ENCODE results near the gene ANKRD24.
"Not testable (repeated sequence)": the region's sequence is repeated elsewhere in the genome, so short reads cannot be mapped to it uniquely, and the experiment has no call there.

ANKRD24 gene

GRCh38 chr19:4157164-4157563 lies 25.3 kb upstream of the ANKRD24 start:
- TF ChIP-seq POLR2A (IDR thresholded peaks at IDR 0.05; ENCODE audit: low read length): no peak
- no peak for TF ChIP-seq GATA1 (IDR thresholded peaks at IDR 0.05; ENCODE audit: low read depth, low read length)

DNA sequence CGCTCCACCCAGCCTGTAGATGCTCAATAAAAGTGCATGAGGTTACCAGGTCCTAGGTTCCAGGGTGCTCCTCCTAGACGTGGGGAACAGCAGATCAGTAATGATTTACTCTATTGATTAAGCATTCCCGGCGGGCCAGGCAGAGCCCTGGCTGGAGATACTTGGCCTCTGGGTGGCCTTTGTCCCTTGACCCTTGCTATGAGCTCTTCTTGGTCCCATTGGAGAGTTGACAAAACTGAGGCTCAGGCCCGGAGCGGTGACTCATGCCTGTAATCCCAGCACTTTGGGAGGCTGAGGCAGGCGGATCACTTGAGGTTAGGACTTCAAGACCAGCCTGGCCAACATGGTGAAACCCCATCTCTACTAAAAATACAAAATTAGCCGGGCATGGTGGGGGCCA lies 24.5 kb upstream of the ANKRD24 start:
- not testable (repeated sequence) for DNase-seq

More at GRCh38 chr19:4157164-4157563, 25.3 kb upstream of the ANKRD24 start:
- DNase-seq: no peak

GRCh38 chr19:4161415-4162077 lies 20.9 kb upstream of the ANKRD24 start:
- DNase-seq: no peak
- no peak for TF ChIP-seq POLR2A (IDR thresholded peaks at IDR 0.05; ENCODE audit: low read length)
- no peak for TF ChIP-seq GATA1 (IDR thresholded peaks at IDR 0.05; ENCODE audit: low read depth, low read length)

DNA sequence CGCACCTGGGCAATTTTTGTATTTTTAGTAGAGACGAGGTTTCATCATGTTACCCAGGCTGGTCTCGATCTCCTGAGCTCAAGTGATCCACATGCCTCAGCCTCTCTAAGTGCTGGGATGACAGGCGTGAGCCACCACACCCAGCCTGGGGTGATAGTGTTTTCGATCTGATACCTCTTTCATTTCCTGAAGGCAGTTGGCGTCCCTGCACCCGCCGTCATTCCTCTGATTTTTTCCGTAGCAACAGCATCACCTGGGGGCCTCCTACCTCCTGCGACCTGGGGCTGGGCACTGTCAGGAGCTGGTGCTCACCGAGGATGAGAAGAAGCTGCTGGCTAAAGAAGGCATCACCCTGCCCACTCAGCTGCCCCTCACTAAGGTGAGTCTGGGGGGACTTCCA lies 18.2 kb upstream of the ANKRD24 start:
- DNase-seq: no peak
- TF ChIP-seq POLR2A (IDR thresholded peaks at IDR 0.05; ENCODE audit: low read length): no peak
- TF ChIP-seq GATA1 (IDR thresholded peaks at IDR 0.05; ENCODE audit: low read depth, low read length): no peak

DNA sequence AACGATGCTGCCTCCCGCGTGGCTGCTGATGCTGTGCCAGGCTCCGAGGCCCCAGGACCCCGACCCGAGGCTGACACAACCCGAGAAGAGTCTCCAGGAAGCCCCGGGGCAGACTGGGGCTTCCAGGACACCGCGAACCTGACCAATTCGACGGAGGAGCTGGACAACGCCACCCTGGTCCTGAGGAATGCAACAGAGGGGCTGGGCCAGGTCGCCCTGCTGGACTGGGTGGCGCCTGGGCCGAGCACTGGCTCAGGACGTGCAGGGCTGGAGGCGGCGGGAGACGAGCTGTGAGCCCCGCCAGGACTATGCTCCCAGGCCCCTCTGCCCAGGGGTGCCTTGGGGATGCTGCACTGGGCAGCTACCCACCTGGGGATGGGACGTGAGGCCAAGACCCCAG lies 10.8 kb upstream of the ANKRD24 start:
- no peak for DNase-seq
- TF ChIP-seq GATA1 (IDR thresholded peaks at IDR 0.05; ENCODE audit: low read depth, low read length) (no peak), POLR2A (IDR thresholded peaks at IDR 0.05; ENCODE audit: low read length) (no peak)

DNA sequence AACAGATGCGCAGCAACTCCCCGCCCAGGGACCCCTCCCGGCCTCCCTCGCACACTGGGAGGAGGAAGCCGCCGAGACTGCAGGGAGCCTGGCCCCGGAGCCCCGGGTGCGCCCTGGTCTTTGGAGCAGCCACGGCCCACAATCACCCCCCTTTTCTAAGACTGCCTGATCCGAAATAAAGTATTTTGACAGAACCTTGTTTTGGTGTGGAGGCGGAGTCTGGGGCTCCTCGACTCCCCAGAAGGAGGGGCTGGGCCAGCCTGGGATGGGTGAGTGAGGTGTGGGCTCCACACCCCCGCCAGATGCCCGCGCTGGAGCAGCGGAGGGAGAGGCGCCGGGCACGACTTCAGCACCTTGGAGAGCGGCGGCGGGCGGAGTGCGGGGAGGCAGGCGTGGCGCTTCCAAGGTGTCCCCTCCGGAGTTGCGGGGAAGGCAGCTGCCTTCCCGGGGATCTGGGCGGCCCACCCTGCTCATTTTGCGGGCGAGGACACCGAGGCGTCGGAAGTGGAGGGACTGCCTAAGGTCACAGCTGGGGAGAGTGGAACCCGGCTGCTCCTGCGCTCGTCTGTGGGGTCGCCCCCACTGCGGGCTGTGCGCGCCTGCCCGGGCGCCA lies 9.5 kb upstream of the ANKRD24 start:
- no peak for TF ChIP-seq GATA1 (IDR thresholded peaks at IDR 0.05; ENCODE audit: low read depth, low read length)
- TF ChIP-seq POLR2A (IDR thresholded peaks at IDR 0.05; ENCODE audit: low read length): no peak
- peak; percentile 63 to 74 for DNase-seq

DNA sequence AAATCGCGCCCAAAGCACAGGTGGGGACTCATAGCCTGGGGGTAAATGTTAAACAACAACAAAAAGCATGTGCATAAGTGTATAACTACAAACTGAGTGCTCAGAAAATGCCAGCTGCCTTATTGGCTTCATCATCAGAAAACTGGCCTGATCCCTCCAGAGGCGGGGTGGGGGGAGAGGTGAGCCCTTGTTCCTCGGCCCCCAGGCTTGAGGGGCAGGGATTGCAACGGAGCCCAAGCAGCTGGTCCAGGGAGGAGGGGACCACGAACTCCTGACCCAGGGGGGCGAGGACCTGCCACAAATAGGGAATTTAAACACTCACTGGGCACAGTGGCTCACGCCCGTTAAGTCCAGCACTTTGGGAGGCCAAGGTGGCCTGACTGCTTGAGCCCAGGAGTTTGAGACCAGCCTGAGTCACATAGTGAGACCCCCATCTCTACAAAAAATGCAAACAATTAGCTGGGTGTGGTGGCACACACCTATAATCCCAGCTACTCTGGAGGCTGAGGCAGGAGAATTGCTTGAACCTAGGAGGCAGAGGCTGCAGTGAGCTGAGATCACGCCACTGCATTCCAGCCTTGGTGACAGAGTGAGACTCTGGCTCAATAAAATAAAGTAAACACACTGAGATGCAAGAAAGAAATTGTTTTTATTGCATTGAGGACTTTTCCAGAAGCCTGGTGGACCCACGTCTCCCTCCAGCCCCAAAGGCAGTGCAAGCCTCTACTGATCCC lies 8.8 kb upstream of the ANKRD24 start:
- TF ChIP-seq GATA1 (IDR thresholded peaks at IDR 0.05; ENCODE audit: low read depth, low read length) (no peak), POLR2A (IDR thresholded peaks at IDR 0.05; ENCODE audit: low read length) (no peak)
- no peak for DNase-seq

DNA sequence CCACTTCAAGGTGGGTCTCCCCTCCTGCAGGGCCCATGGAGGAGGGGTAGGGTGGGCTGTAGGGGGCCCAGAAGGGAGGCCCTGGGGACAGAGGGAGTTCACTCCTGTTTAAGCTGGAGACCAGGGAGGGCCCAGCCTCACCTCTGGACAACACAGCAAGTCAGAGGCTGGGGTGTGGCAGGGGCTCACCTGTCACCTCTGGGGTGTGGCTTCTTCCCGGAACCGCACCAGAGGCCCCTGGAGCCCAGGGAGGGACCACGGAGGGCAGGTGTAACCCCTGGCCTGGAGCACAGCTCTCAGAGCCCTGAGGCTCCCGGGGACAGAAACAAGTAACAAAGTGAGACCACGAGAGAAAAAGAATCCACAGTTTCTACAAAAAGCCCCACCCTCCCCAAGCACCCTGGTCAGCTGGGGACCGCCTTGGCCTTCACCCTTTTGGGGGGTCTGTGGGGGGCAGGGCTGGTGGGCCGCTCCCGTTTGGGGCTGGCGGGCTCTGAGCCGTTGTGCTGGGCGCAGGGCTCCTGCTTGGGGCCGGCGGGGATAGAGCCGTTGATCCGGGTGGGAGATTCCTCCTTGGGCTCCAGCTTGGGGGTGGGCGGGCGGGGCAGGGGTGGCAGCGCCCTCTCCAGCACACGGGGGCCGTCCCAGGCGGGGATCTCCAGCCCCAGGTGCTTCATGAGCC lies 8.1 kb upstream of the ANKRD24 start:
- TF ChIP-seq GATA1 (IDR thresholded peaks at IDR 0.05; ENCODE audit: low read depth, low read length) (no peak), POLR2A (IDR thresholded peaks at IDR 0.05; ENCODE audit: low read length) (no peak)

DNA sequence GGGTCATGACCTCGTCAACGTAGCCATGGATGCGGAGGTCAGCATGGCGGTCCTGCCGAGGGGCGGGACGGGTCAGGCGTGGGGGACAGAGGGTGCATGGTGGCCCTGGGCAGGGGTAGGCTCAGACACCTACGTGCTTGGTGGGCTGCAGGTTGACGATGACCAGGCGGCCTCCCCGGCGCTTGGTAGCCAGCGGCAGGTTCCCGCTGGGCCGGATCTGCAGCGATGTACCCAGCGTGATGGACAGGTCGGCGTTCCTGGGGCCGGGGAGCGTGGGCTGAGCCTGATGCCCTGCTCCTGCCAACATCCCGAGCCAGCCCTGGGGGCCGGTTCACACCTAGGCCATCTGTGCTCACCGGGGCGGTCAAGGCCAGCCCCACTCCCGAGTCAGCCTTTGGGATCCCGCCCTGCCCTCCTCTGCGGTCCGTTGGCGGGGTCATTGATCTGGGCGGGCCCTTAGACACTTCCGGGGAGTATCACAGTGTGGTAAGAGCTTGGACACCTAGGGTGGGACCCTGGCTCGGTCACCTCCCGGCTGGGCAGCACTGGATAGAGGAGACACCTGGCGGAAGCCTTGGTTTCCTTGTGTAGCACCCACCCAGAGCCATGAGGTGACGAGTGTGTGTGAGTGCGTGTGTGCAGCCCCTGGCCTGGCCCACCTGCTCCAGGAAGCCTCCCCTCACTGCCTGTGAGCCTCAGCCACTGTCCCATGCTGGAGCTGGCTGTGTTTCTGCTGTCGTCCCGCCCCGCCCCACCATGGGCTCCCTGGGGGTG lies 7.4 kb upstream of the ANKRD24 start:
- no peak for DNase-seq
- TF ChIP-seq GATA1 (IDR thresholded peaks at IDR 0.05; ENCODE audit: low read depth, low read length): no peak
- no peak for TF ChIP-seq POLR2A (IDR thresholded peaks at IDR 0.05; ENCODE audit: low read length)

More for the DNA sequence above, 8.1 kb upstream of the ANKRD24 start:
- no peak for DNase-seq

GRCh38 chr19:4175669-4175931 lies 6.9 kb upstream of the ANKRD24 start:
- no peak for DNase-seq
- TF ChIP-seq POLR2A (IDR thresholded peaks at IDR 0.05; ENCODE audit: low read length) (no peak), GATA1 (IDR thresholded peaks at IDR 0.05; ENCODE audit: low read depth, low read length) (no peak)

GRCh38 chr19:4177146-4177545 lies 5.3 kb upstream of the ANKRD24 start:
- DNase-seq: no peak
- TF ChIP-seq POLR2A (IDR thresholded peaks at IDR 0.05; ENCODE audit: low read length): no peak

GRCh38 chr19:4178990-4179389 lies 3.5 kb upstream of the ANKRD24 start:
- DNase-seq: no peak
- TF ChIP-seq POLR2A (IDR thresholded peaks at IDR 0.05; ENCODE audit: low read length) (no peak), GATA1 (IDR thresholded peaks at IDR 0.05; ENCODE audit: low read depth, low read length) (no peak)

DNA sequence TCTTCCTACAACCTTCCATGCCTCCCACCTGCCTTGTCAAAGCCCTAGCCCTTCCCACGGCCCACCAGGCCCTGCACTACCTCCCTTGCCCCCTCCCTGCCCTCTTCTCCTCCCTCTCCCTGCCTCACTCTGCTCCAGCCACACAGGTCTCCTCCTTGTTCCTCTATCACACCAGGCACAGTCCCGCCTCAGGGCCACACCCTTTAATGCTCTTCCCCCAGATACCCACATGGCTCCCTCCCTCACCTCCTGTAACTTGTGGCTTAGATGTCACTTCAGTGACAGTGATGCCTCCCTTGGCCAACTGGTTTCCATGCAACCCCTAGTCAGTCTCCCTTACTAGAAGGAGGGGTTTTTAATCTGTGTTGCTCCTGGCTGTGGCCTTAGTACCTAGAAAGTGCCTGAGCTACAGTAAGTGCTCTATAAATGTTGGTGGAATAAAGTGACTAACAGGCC lies 1.4 kb upstream of the ANKRD24 start:
- DNase-seq: peak; percentile 76 to 85

More for the DNA sequence above, 1.4 kb upstream of the ANKRD24 start:
- TF ChIP-seq GATA1 (IDR thresholded peaks at IDR 0.05; ENCODE audit: low read depth, low read length) (no peak), POLR2A (IDR thresholded peaks at IDR 0.05; ENCODE audit: low read length) (peak; percentile 38)

Measured in erythroblast (primary cell).